Measurements from ENCODE around the gene SPATA19. TPM values are rescaled to one million over a fixed set of nuclear protein-coding genes. Genes with fewer than 3 reads are reported as not detected.

Gene SPATA19
- polyA plus RNA-seq, 2 of the 4 experiments (the other 2 are of a cell fraction) = not detected

GRCh38 chr11:133841279-133842043 is 3.9 kb downstream of the SPATA19 start (continued):
- TF ChIP-seq FOSL2 (IDR thresholded peaks at IDR 0.05) (no peak), FOSL2 (CRISPR knock-in tag; IDR thresholded peaks at IDR 0.05) (no peak), PHF8 (IDR thresholded peaks at IDR 0.05; ENCODE audit: borderline replicate concordance, low read depth) (no peak), HMGXB4 (CRISPR knock-in tag; IDR thresholded peaks at IDR 0.05; ENCODE audit: borderline replicate concordance) (no peak), RARB (CRISPR knock-in tag; IDR thresholded peaks at IDR 0.05) (no peak), USF2 (IDR thresholded peaks at IDR 0.05) (no peak), SREBF2 (IDR thresholded peaks at IDR 0.05) (no peak), CEBPB (IDR thresholded peaks at IDR 0.05) (no peak), KDM5A (IDR thresholded peaks at IDR 0.05) (no peak), FOXS1 (CRISPR knock-in tag; IDR thresholded peaks at IDR 0.05) (no peak), NFE2L2 (conservative IDR thresholded peaks at IDR 0.05; ENCODE audit: low read length) (no peak)

GRCh38 chr11:133840479-133840941 is 4.8 kb downstream of the SPATA19 start:
- TF ChIP-seq FOXS1 (CRISPR knock-in tag; IDR thresholded peaks at IDR 0.05) (no peak), ELK1 (IDR thresholded peaks at IDR 0.05; ENCODE audit: low read depth, low read length) (no peak), CHD2 (IDR thresholded peaks at IDR 0.05; ENCODE audit: low read length, partially characterized antibody) (no peak), TFCP2L1 (CRISPR knock-in tag; IDR thresholded peaks at IDR 0.05) (no peak), PBX3 (IDR thresholded peaks at IDR 0.05) (no peak), ZC3H11A (IDR thresholded peaks at IDR 0.05) (no peak), BHLHE40 (IDR thresholded peaks at IDR 0.05; ENCODE audit: low read depth, low read length) (no peak), HOXA7 (CRISPR knock-in tag; IDR thresholded peaks at IDR 0.05) (no peak), REST (IDR thresholded peaks at IDR 0.05) (no peak), RAD21 (conservative IDR thresholded peaks at IDR 0.05 in 1 of 2, IDR thresholded peaks at IDR 0.05 in 1 of 2) (no peak), KDM5A (IDR thresholded peaks at IDR 0.05) (no peak), HOXB13 (CRISPR knock-in tag; IDR thresholded peaks at IDR 0.05; ENCODE audit: low read depth) (no peak), NPAS2 (CRISPR knock-in tag; IDR thresholded peaks at IDR 0.05; ENCODE audit: borderline replicate concordance) (no peak), POLR2AphosphoS2 (conservative IDR thresholded peaks at IDR 0.05; ENCODE audit: low read length) (no peak)
- no peak for DNase-seq (ENCODE audit: low read depth in 1 of 2, low spot score in 1 of 2)
- Histone ChIP-seq H3K4me2 (no peak overlapping the region), H3K4me1 (no peaks in the 10 kb centered on the region), H3K9me3 (no peaks in the 10 kb centered on the region), H3K27ac (no peak overlapping the region), H3K4me3 (no peak overlapping the region)
- POLR2A ChIA-PET = no interaction called here
- ATAC-seq = no peak
- FAIRE-seq = no peak
- 0% methylated on average over 3 of the region's 7 CpGs for WGBS (ENCODE audit: missing lambda C conversion rate)
- CTCF ChIA-PET = interaction anchor here (0.6 kb wide), 1 partner anchor 764 kb away, joined by 3 read pairs; no protein-coding TSS in a partner anchor

Measured in A549 (cell line).